Measurements from ENCODE around the gene ANGPTL2.

DNA sequence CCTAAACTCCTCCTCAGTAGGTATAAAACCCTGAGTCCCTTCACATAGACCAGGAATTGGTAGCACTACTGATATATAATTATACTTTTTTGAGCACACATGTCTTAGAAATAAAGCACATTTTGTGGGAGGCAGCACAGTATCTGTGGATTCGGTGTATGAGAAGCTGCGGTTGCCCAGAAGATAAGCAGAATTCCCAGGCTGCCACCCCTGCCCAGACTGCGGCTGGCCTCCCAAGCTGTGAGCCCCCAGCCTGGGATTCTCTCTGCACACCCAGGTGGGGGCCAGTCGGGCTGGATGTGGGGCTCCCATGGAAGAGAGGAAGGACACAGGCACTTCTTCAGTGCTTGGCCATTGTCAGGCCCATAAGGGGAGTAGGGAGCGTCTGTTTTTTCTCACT lies 25.6 kb upstream of the ANGPTL2 start:
- no peak for TF ChIP-seq POLR2A (IDR thresholded peaks at IDR 0.05; ENCODE audit: low read length)
- no peak for TF ChIP-seq GATA1 (IDR thresholded peaks at IDR 0.05; ENCODE audit: low read depth, low read length)

Data from erythroblast (primary cell).